SKM-1 treated with dmso at 0.1 percent for 144 hours (cell line): ENCODE measurements around the gene MIPEP.
A peak's percentile ranks its signal among the peaks of the same experiment; 100 is the strongest.
"Not testable (repeated sequence)": the region's sequence is repeated elsewhere in the genome, so short reads cannot be mapped to it uniquely, and the experiment has no call there.

Experiments used
- DNase-seq: peaks from one replicate; lab custom pipeline; 2025; ENCODE audit not compliant: unreplicated experiment; lab: John Stamatoyannopoulos, UW

Gene MIPEP

DNA sequence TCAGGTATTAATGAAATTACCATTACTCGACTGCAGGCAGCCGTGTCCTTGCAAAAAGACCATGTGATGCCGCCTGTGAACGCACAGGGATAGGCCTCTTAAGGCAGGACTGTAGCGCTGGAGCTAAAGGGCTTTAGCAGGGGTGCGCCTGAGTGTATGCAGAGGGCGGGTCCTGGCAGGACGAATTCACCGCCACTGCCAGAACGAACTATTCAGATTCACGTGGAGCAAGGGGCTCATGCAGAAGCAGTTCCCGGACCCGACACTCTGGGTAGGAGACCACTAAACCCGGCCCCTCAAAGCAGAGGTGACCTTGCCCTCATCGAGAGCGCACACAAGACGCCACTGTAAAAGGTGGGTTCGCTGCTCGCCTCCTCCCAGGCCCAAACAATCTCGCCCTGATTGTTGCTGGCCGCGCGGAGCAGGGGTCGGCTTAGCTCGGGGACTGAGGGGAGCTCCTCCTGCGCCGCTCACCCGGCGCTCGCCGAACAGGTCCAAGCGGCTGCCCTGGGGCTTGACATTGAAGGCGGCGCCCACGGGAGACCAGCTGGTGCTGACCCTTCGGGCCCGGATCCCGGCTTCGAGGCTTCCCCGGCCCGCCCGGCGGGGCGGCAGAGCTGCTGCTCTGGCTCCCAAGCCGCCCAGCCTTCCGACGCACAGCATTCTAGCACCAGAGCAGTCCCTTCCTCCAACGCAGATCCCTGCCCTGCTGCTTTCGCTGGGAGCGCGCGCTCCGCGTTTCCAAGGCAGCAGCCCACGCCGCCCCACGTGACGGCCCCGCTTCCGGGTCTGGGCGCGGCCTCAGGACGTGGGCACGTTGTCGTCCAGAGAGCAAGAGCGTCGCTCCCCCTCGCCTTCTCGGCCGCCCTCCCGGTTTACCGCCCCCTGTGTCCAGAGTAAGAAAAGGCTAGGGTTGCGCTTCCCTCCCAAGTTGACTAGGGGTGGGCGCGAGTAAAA lies at the start of gene MIPEP:
MIPEP (minus strand) TSS at position 743 of the 957 bp plus-strand sequence; CDS start at position 663, 80 bp downstream.
- DNase-seq: peak; percentile 92

DNA sequence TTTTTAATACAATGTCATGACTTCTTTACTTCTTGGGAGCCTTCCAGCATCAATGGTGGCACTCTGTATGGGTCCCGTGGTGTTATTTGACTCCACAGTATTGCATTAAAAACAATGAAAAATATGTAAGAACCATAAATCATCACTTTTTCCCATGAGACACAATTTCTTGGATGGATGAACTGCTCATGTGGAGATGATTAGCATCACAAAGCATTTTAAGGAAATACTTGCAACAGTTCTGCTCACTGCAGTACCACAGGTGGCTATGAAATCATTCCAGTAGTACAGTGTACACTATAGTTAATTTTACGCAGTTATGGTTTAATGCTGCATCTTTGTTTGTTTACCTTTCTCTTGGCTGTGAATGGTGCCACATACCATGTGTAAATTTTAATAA lies 45.3 kb upstream of the MIPEP start:
- no peak for DNase-seq

DNA sequence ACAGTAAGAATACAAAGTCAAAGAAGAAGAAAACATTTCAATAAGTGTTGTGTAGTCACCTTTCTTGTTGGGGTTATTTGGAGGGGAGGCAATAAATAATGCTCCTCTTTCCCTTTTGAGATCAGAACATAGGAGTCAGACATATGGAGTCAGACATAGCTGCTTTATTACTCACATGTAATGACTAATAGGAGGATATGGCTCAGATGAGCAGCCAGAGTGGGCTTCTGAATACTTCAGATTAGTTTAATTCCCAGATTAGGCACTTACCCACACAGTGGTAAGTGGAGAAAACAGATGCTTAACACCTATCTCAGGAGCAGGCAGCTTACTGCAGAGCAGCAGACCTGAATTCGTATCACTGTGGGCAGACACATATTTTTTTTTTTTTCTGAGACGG lies 39.8 kb upstream of the MIPEP start:
- no peak for DNase-seq

DNA sequence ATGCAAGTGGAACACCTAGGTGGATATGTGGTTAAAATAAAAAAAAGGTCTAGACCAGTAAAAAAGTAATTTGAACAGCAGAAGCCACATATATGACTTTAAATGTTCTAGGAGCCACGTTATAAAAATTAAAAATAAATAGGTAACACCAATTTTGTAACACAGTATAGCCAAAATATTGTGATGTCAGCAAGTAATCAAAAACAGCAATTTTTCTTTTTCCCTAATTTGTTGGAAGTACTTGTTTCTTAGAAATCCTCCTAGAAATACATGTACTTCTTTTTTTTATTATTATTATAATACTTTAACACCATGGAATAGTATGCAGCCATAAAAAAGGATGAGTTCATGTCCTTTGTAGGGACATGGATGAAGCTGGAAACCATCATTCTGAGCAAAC lies 33.8 kb upstream of the MIPEP start:
- no peak for DNase-seq

DNA sequence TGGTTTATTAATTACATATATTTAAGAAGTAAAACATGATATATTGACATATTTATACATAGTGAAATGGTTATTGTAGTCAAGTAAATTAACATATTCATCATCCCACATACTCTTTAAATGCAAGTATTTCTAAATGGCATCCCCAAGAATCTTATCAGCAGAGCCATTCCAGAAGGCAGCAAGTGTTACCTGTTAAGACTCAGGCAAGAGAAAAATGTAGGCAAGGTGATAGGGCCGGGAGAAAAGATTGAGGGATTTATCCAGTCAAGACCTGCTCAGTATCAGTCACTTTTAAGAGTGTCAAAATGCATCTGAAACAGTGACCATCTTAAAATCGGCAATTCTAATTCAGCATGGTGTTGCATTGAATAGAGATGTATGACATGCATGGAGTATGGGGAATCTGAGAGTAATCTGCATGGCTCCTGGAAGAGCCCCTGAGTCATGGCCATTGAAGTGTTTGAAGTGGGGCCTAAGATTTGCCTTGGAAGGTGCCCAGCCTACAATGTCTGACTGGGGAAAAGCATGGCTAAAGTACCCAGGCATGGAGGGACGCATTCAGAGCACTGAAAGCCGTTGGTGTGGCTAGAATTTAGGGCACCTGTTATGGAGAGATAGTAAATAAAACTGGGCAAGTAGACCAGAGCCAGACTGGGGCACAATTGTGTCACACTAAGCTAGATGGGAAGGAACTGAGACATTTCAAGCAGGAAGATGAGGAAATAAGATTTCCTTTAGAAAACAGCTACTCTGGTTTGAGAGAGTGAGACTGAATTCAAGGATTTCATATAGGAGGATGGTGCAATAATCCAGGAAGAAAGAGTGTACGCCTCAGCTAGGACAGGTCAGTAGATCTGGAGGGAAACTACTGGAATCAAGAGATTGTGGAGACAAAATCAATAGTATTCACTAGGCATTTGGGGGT lies 33.1 kb upstream of the MIPEP start:
- DNase-seq: peak; percentile 46

DNA sequence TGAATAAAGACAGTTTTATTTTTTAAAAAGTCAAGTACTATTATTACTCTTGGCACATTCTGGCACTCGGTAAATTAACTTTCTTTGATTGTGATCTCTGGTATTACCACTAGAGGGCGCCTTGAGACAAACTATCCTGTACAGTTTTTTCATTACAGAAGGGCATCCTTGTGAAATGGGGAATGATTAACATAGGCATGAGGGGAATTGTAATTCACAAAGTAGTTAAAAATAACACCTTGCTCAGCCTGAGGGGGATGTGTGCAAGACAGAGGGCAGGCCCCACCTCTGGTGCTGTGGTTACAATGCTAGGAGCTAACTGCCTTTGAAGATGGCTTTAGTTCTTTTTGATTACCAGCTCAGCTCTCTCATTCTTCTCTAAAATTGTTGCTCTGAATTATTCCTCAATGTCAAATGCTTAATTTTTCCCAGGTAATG lies 32.3 kb upstream of the MIPEP start:
- DNase-seq: peak; percentile 33

DNA sequence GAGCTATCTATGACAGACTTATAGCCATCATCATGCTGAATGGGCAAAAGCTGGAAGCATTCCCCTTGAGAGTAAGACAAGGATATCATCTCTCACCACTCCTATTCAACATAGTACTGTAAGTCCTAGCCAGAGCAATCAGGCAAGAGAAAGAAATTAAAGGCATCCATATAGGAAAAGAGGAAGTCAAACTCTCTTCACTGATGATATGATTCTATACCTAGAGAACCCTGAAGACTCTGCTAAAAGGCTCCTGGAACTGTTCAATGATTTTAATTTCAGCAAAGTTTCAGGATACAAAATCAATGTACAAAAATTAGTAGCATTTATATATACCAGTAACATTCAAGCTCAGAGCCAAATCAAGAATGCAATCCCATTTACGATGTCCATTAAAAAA lies 29.8 kb upstream of the MIPEP start:
- DNase-seq: peak; percentile 11

DNA sequence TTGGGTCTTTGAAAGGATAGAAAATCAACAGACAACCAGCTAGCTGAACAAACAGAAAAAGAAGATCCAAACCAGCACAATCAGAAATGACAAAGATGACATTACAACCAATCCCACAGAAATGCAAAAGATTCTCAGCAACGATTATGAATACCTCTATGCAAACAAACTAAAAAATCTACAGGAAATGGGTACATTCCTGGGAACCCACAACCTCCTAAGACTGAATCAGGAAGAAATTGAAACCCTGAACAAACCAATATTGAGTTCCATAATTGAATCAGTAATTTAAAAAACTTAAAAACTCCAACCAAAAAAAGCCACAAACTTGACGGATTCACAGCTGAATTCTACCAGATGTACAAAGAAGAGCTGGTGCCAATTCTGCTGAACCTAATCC lies 29.0 kb upstream of the MIPEP start:
- no peak for DNase-seq

DNA sequence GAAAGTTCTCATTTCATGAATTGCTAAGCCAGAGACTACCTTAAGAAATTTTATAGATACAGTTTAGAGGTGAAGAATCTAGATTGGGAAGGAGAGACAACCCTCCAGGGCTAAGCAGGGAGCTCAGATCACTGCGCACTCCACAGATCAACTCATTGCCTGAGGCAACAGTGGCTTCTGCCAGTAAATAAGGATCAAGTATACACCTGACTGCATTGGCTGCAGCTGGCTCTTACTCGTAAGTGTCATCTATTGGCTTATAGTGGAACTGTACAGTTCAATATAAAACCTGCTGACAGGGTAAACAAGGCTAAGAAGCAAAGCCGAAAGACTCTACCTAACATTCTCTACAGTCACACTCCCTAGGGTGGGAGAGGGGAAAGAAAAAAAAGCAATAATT lies 26.1 kb upstream of the MIPEP start:
- no peak for DNase-seq

DNA sequence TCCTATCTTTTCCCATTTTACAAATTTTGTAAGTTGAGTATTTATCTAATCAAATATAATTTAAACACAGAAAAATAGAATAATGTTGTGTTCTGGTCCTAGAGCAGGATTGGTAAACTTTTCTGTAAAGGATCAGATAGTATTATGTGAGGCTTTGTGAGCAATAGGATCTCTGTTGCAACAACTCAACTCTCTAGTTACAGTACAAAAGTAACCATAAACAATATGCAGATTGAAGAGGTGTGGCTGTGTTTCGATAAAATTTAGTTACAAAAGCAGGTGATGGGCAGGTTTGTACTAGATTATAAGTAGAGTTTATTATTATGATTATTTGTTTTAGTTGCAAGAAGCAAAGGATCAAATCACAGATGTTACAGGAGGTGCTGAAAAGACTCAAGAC lies 23.3 kb upstream of the MIPEP start:
- DNase-seq: no peak

DNA sequence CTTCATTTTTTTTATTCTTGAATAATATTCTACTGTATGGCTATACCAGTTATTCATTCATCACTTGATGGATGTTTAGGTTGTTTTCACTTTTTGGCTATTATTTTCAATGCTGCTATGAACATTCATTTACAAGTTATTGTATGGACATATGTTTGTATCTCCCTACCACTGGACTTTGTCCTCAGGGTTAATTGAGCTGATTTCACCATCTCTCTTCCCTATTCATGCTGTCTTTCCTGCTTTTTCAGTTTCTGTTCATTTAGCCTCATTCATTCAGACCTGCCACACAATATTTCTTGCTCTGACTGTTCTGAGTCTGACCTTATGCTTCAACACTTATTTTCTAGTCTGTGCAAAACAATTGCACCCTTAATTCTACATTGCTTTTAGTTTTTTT lies 20.4 kb upstream of the MIPEP start:
- DNase-seq: no peak

DNA sequence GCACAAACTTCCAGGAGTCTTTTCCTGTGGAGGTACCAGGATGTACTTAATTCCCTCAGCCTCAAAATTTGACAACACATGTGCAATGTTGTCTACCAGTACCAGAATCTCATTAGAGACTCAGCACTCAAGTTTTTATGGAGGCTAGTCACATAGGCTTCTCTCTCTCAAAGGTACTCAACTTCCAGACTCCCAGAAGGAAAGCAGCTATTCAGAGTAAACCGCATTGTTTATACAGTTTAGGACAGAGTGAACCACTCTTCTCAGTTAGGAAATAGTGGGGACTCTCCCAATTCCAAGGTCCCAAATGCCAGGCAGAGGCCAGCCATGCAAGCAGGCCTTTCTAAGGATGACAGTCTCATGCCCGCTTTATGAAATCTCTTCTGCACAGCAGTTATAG lies 16.6 kb upstream of the MIPEP start:
- no peak for DNase-seq

DNA sequence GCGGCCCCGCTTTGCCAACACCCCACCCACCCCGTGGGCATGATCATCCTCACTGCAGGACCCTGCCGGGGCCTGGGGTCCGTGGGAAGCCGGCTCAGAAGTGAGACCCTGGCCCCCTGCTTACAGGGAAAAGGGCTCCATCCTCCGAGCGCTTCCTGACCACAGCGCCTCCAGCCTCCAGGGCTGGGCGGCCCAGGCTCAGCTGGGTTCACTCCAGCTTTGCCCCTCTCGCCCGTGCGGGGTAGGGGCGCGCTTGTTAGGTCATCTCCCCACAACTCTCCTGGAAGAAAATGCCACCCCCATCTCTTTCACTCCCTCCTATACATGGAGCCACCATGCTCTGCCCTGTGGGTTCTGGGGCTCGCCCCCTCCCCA lies 14.7 kb upstream of the MIPEP start:
- DNase-seq: no peak

DNA sequence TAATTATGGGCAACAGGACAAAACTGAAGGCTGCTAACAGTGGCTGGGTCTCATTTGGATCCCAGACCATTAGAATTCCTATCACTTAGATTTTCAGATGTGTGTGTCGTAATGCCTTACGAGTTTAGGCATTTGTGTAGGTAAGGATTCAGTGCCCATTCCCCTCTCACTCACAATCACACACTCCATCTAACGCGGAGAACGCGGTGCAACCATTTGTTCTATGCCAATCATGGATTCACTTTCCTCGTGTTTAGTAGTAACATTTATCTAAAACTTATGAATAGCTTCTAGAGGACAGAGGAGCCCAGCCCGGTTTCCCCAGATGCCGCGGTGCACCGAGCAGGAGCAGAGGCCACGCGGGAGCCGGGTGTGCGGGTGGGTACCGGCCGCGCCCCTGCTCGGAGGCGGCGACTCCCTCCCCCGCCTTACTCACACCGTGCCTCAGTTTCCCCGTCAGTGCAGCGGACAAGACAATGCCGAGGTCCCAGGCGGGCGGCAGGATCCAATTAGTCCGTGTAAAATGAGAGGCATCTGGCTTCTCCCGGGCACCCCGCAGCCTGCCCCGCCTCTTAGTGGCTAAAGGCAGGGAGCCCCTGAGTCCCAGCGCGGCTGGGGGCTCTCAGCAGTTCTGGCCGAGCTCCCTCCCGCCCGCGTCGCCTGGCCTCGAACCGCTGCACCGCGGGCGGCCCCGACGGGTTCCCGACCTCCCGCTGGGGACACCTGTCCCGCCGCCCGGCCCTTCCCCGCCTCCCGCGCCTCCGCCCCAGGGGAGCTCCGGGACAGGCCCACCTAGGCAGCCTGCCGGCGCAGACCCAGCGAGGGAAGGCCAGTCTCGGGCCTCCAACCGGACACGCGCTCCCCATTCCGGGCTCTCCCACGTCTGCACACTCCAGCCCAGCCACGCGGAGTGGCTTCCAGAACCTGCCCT lies 14.0 kb upstream of the MIPEP start:
- DNase-seq: no peak

DNA sequence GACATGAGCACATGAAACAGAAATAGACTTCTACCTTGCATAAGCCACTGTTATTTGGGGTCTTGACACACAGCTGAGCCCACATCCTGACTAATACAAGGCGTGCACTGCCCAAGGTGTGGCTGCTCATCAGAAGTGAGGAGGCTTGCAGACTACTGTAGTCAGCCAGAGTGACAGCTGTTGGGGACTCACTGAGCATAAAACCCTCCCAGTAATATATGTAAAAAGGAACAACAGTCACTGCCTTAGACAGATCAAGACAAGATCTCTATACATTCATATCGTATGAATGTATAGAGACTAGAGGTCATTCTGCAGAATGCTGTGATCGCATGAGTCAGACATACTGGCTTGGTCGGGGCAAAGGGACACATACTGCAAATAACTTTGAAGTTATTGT lies 12.2 kb upstream of the MIPEP start:
- DNase-seq: no peak

DNA sequence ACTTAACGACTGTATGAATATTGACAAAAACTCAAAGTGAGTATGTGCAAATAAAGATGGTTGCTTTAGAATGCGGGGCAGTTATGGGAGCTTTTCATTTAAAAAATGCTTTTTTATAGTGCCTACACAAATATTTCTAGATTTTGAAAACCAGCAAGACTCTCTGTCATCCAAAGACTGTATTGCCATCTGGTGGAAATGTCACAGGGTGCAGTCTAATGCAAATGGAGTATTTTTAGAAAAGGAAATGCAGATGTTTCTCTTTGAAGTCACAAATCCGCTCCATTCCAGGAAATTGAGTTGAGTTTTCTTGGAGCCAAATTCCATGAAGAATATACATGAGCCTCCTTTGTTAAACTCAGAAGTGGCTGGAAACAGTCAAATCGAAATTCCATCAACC lies 10.4 kb upstream of the MIPEP start:
- no peak for DNase-seq

DNA sequence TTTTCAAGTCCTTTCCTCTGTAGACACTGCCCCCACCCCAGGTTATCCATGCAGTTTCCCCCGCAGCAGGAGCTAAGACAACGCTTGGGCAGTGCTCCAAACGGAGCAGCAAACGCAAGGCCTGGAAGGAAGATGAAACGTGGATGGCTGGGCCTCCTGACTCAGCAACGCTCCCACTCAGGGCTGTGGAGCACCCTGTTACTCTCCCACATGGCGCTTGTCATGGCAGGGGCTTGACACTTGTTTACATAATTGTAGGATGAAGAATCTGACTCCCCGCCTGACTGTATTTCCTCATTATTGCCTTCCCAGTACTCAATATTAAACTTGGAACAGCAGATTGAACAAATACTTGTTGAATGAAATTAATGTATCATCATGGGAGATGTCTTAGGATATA lies 8.9 kb upstream of the MIPEP start:
- no peak for DNase-seq

DNA sequence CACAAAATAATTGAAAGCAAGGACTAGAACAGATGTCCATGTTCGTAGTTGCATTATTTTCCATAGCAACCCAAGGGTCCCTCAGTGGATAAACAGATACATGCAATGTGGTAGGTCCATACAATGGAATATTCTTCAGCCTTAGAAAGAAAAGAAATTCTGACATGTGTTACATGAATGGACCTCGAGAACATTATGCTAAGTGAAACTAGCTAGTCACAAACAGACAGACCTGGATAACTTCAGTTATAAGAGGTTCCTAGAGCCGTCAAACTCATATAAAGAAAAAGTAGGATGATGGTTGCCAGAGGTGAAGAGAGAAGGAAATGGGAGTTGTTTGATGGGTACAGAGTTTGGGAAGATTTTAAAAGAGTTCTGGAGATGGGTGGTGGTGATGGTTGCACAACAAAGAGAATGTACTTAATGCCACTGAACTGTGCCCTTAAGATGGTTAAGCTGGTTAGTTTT lies 8.3 kb upstream of the MIPEP start, which contains the start of gene C1QTNF9B:
C1QTNF9B (minus strand) TSS at position 51 of the 468 bp plus-strand sequence.
- DNase-seq: not testable (repeated sequence)

DNA sequence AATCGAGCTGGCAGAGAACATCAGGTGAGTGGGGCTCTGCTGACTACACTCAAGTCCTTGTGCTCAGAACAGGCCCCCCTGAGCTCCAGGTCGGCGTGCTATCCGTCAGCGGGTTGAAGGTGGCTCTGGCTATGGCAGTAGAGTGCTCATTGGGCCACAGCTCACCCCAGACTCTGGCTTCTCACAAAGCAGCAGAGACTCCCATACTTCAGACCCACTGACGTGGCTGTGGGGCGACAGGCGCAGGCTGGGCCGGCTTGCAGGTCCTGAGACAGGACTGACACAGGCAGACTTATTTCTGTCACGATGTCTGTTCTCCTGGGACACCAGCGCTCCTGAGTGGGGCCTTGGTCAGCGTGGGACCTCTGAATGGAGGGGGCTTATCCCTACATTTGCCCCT lies 5.5 kb upstream of the MIPEP start:
- DNase-seq: not testable (repeated sequence)

DNA sequence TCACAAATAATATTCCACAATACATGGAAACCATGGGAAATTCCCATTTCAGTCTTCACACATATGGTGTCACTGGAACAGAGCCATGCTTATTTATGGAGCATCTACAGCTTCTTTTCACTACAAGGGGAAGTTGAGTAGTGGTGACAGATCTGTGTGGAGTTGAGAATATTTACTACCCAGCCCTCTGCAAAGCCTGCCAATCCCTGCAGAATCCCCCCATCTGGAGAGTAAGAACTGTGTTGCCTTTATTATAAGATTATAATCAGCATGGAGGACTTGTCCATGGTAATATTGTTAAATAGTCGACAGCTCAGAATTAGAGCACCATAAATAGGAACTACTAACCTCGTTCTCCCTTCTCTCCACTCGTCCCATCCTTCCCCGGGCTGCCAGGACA lies 4.6 kb upstream of the MIPEP start:
- not testable (repeated sequence) for DNase-seq
